GM04504 (cell line): ENCODE data around the gene KAZN.

Experiments
- DNase-seq: peaks from one replicate; pipeline ENCODE4 v3.0.0-alpha.2; 2012; ENCODE audit warnings: low read depth

The KAZN gene

GRCh38 chr1:14888374-14888773, 289.9 kb downstream of the KAZN start:
- no peak for DNase-seq

DNA sequence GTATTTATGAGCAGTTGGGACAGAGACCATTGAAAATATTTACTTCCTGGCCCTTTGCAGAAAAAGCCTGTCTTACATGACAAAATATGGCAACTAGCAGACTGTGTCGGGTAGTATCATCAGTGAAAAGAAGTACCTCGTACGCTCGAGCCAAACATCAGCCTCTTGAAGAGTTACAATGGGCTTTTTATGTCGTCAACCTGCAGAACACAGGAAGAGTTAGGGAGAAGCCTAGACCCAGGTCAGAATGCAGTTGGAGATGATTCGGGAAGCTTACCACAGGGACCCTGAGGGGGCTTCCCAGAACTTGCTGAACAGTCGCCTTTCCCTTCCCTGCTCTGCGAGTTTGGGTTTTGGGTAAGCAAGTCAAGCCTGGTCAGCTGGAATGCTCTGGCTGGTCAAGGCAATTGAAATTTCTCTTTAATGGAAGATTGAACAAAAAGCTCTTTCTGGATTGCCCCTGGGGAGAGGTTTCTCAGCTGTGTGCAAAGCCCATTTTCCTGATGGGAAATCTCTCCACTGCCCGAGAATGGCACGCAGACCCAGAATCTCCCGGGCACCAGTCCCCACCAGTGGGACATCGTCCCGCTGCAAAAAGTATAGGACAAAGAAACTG, 291.4 kb downstream of the KAZN start:
- no peak for DNase-seq

DNA sequence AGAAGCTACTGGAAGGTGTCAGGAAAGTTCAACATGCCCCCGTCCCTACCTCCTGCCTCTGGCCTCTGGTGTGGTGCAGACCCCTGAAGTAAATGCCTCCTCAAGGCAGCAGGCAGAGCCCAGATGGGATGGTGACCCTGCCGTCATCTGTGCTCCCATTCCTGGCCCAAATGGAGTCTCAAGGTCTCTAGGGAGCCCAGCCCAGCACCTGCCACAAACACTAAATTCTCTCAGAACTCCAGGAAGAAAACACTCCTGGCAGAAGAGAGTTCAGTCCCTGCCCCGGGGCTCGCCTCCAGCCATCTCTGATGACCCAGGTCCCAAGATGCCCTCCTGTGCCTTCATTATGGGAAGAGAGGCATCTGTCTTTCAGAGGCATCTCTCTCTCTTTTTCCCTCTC, 293.5 kb downstream of the KAZN start:
- no peak for DNase-seq

DNA sequence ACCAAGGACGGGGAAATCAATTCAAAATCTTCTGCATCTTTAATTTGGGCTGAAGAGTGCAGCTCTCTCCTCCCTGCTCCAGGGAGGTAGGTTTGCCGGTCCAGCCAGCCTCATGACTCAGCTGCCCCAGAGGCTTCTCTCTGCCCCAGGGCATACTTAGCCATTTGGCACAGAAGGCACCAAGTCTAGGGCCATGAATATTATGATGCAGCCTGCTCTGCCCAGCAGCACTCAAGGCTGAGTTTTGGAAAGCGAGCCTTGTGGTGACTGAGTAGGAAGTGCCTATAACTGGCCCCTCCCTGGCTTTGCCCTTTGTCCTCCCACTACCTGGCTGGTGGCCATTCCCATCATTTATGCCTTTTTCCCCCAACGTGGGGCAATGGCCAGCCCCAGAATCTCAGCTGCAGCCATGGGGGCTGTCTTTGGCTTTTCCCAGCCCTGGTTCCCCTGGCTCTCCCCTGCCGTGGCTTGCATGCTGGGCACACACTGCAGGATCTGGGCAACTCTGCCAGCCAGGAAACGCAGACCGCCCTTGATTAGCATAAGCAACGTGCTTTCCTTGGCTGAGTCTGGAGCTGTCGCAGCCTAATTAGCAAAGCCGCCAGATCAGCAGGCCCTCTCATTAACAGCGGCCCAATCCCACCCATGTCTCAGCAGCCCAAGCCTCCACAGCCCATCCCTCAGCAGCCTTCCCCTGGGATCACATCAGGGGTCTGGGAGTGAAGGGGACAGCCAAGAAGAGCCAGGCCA, 296.5 kb downstream of the KAZN start:
- no peak for DNase-seq

- DNase-seq, result no peak
These were observed 297.2 kb downstream of the KAZN start for GRCh38 chr1:14895727-14896126.

DNA sequence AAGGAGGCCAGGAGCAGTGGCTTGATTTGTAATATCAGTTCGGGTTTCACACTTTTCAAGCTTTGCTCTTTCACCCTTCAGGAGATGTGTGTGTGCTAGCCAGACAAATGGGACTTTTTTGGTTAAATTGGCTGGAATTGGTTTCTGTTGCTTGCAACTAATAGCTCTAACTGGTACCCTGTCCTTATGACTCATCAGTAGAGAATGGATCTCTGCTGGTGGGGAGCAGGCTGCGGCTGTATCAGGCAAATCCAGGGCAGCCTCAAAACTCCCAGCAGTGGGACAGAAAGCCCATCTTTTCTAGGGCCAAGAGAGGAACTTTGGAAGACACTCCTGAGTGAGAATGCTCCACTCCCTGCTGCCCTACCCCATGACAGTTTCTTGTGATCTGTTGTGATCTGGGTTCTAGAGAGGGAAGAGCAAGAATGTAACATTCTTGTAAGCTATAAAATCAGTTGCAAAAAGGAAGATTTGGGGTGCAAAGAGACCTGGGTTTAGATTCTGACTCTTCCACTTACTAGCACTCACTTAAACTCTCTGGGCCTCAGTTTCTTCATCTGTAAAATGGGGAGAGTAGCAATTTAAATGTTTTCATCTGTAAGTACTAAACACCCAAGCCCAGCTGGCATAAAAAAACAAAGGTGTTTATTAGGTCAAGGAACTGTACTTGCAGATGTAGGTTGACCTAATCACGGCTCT, 298.0 kb downstream of the KAZN start:
- no peak for DNase-seq

GRCh38 chr1:14897080-14897449, 298.6 kb downstream of the KAZN start:
- DNase-seq, result no peak

- no peak for DNase-seq
These were observed 299.1 kb downstream of the KAZN start for GRCh38 chr1:14897547-14897946.

DNA sequence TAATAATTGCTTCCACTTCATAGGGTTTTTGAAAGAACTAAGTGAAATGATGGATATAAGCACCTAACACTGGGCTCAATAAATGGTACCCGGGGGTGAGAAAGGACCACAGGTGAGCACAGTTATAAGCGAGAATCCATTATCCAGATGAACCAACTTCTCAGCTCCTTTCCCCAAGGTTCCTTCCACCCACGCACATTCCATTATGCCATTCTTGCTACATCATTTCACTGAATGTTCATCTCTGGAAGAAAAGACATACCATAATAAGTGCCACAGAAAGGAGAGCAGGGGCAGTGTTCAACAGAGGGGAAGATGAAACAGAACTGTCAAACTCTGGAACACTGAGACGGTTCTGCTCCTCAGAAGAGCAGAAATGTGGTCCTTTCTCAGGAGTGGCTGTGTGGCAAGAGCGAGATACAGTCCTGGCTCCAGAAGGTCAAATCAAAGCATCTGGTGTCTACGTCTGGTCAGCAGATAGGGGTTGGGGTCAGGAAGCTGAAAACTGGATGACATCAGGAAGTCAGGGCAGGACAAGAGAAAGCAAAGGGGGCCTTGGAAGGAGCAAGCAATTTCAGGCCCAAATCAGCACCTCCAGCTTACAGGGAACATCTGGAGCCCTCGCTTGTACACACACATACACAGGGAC, 299.6 kb downstream of the KAZN start:
- no peak for DNase-seq

DNA sequence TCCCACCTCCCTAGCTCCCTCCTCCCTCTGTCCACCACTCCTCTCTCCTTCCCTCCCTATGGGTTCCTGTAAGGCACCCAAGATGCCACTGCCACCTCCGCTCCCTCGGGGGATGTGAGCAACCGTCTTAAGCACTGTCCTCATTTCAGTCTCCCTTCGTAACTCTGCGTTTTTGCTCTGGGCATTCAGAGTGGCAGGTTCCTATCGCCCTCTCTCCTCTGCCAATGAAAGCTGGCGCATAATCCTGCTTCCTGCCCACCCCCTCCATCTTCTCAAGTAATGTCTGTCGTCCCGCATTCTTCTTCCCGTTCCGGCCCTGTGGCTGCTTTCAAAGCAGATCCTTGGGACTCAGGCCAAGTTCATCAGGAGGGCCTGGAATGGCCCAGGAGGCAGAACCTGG, 301.2 kb downstream of the KAZN start:
- DNase-seq, result no peak

- no peak for DNase-seq
These were observed 303.0 kb downstream of the KAZN start for GRCh38 chr1:14901371-14901954.

- DNase-seq, result no peak
These were observed 305.4 kb downstream of the KAZN start for GRCh38 chr1:14903922-14904321.

DNA sequence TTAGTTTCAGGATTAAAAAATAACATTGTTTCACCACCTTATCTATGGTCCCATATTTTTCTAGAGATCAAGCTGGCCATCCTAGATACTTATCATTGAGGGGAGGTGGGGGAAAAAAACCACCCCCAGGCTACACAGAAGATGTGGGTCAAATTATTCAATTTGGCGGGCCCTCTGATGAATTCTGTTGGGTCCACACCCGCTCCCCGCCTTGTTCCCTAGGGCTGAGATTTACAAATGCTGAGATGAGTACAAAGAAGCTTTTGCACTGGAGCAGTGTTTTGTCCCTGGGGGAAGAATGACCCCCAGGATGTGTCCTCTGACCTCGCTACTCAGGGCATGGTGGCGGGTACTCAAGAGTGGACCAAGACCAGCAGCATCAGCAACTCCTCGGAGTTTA, 308.2 kb downstream of the KAZN start:
- DNase-seq, result no peak

DNA sequence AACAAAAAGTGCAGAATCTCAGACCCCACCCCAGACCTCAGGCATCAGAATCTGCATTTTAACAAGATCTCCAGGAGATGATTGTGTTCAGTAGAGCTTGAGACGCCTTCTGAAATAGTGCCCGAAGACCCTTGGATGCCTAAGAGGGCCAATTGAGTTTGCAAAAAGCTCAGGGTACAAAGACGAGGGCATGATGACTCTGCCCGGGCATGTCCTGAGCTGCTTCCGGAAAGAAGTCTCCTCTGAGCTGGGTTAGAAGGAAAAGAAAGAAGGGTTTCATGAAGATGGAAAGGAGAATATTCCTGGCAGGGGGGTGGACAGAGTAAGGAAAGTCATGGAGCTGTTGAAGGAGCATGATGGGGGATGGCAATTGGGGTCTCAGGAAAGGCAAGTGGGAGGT, 308.9 kb downstream of the KAZN start:
- DNase-seq, result no peak

- DNase-seq, result no peak
These were observed 310.8 kb downstream of the KAZN start for GRCh38 chr1:14909273-14909672.

DNA sequence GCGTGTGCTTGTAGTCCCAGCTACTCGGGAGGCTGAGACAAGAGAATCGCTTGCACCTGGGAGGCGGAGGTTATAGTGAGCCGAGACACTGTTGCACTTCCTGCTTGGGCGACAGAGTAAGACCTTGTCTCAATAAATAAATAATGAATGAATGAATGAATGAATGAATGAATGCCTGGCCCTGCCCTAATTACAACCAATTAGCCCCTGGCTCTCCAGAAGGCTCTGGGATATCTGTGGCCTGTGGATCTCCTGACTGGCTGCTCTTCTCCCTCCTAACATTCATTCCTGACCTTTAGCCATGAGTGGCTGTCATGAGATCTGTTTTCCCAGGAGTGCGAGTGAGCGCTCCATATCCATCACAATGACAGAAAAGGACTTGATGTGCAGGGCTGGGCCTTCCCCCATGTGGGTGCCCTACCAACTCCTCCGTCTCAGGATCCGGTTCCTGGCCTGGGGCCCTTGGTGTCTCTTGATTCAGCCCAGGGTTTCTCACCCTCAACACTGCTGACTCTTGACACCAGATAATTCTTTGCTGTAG, 311.5 kb downstream of the KAZN start:
- DNase-seq, result no peak

DNA sequence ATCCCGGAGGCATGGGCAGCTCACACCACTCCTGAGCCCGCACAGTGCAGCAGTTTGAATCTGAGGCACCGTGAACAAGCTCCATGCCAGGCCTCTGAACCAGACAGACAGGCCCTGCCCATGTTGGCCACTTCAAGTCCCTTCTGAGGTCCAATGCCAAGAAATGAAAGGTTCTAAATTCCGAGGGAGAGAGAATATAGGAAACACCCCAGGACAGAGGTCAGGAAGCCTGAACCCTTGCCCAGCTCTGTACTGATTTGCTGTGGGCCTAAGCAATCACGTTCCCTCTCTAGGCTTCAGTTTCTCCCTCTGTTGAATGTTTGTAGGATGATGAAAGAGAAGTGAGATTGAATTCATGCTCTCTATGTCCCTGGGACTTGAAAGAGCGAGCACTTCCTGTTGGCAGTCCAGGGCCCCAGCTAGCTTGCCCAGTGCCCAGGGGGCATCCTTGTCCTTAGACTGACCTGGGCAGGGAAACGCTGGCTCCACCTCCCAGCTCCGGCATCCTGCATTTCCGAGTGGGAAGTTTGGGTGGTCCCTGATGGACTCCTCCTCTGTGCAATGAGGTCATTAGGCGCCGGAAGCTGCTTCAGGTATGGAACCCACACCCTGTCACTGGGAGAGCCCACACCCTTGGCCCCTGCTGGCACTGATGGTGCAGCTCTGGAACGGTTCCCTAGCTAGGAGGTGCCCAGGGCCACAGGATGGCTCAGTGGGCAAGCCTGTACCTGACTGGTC, 312.7 kb downstream of the KAZN start:
- no peak for DNase-seq

DNA sequence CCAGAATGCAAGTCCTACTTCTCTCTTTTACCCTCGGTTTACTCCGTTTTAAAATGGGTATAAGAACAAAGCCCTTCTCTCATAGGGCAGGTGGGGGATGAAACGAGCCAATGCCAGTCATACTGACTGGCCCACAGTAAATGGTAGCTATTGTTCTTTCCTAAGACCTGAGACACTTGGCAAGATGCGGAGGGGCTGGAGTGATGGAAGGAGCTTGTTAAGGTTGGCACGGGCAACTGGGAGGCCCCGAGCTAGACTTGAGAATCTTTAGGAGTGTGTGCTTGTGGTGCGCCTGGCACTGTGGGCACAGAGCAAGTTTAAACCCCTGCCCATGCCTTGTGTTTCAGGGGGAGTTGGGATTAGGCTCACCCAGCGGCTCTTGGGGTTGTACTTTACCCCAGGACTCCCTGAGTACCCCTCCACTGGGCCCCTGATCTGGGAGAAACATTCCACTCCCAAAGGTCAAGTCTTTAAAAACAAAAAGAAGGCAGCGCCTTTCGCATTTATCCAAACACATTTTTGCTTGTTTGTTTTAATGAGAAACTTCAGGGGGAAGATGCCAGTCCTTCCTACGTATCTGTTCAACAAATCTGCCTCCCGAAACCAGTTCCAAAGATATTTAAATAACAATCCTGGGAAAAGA, 314.5 kb downstream of the KAZN start:
- DNase-seq, result no peak

DNA sequence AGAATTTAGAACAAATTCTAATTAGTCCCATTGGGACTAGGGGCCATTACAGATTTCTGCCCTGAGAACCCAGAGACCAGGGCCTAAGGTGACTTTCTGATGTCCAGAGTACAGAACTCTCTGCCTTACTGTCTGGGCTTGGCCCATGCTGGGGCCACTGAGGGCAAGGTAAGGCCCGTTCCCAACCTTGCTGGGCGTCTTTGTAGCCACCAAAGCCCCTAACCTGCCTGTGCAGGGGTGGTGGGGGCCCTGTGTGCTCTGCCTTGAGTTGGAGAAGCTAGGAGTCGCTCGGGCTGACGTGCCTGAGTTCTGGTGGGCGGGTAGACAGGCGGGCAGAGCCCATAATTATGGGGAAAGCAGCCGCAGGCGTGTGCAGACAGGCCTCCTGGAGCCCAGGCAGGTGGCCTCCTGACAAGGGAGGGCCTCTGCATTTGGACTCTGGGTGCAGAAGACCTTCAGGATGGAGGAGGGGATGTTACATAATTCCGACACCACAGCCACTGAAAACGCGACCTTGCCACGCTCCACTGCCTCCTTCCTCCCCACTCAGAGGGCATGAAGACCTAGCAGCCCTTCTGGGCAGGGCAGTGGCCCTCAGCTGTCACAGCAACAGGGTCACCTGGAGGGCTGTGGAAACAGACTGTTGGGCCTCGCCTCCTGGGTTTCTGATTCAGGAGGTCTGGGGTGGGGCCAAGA, 315.1 kb downstream of the KAZN start:
- DNase-seq, result no peak

DNA sequence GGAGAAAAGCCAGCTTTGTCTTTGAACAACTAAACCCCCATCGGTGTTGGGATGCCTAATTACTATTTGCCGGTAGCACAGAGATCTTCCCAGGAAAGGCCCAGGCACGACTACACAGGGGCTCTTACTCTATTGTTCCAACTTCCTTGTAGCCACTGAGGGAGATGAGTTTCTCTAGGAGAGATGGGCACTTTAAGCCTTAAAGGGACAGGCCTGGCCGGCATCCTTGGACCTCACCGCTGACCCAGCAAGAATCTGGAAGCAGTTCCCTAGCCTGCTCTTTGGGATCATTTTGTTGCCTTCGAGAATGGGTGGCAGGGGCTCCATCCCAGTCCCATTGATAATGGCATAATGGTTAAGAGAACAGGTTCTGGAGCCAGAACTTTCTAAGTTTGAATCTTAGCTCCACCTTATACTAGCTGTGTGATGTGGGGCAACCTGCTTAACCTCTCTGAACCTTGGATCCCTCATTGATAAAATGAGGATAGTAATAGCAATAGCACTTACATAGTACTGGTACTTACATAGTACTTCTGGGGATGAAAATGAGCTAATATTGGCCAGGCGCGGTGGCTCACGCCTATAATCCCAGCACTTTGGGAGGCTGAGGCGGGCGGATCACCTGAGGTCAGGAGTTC, 316.0 kb downstream of the KAZN start:
- DNase-seq, result no peak
